Subcutaneous adipose tissue (tissue), 4 donors: ENCODE measurements around the gene SCRT2. TPM values are rescaled to one million over a fixed set of nuclear protein-coding genes. Genes with fewer than 3 reads are reported as not detected.

ENCODE experiments used
- total RNA-seq, 4 donors: library from RNA; depleted of rRNA; stranded (reverse); fragments of >200 nt; gene quantifications; one replicate each; pipeline ENCODE4 v1.1.0, GENCODE V29; 2016
- TF ChIP-seq, protein P1 (sequence below): fragments of 450-650 bp; IDR thresholded peaks from one replicate; pipeline ENCODE4 v1.5.1; 2016; ENCODE audit warnings: low read depth, mild to moderate bottlenecking, control low read depth, antibody characterized with exemption, moderate library complexity

The SCRT2 gene
- total RNA-seq, 4 donors from 2014 or later: not detected

DNA sequence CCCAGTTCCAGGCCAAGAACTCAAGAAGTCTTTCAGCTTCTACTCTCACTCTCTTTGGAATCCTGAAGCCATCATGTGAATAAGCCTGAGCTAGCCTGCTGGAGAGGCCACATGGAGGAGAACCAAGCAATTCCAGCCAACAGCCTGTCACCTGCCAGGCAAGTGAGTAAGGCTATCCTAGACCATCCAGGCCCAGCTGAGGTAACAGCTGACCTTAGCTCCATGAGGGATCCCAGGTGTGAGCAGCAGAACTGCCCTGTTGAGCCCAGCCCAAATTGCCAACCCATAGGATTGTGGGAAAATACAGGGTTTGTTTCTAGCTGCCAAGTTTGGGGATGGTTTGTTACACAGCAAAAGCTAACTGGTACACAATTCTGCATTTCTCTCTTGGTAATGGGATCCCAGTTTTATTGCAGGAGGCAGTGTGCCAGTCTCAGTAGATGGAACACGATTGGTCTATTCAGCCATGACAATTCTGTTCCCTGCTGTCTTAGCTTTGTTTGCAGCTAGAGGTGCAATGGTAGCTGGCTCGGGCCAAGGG is 28.1 kb downstream of the SCRT2 start:
- TF ChIP-seq, protein P1, sequence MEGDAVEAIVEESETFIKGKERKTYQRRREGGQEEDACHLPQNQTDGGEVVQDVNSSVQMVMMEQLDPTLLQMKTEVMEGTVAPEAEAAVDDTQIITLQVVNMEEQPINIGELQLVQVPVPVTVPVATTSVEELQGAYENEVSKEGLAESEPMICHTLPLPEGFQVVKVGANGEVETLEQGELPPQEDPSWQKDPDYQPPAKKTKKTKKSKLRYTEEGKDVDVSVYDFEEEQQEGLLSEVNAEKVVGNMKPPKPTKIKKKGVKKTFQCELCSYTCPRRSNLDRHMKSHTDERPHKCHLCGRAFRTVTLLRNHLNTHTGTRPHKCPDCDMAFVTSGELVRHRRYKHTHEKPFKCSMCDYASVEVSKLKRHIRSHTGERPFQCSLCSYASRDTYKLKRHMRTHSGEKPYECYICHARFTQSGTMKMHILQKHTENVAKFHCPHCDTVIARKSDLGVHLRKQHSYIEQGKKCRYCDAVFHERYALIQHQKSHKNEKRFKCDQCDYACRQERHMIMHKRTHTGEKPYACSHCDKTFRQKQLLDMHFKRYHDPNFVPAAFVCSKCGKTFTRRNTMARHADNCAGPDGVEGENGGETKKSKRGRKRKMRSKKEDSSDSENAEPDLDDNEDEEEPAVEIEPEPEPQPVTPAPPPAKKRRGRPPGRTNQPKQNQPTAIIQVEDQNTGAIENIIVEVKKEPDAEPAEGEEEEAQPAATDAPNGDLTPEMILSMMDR: no peak

DNA sequence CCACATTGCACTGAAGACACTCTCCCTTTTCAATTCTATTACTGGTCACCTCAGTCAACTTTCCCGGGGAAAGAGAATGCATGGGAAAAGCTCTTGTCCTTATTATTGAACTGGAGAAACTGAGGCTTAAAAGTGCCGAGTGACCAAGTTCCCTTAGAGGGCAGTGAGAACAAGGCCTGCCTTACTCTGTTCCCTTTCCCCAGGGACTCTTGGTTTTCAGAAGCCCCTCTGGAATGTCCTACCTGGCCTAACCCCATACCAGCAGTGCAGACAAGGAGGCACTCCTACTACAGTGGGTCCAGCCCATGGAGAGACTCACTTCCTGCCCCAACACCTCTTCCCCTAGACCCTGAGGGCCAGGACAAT is 28.8 kb downstream of the SCRT2 start:
- TF ChIP-seq, protein P1: no peak

DNA sequence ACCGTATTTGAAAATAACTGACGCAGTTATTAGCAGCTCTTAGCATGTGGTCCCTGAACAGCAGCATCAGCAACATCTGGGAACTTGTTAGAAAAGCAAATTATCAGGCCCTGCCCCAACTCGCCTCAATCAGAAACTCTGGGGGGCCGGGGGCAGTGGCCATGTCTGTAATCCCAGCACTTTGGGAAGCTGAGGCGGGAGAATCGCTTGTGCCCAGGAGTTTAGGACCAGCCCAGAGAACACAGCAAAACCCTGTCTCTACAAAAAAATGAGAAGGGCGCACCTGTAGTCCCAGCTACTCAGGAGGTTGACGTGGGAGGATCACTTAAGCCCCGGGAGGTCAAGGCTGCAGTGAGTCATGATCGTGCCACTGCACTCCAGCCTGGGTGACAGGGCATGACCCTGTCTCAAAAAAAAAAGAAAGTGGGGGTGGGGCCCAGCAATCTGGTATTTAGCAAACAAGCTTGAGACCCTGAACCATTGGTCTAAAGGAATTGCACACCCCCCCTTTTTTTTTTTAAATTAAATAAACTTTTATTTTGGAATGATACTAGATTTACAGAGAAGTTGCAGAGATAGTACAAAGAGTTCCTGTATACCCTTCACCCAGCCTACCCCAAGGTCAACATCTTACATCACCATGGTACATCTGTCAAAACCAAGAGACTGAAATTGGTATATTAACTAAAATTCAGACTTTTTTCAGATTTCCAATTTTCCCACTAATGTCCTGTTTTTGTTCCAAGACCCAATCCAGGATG is 29.3 kb downstream of the SCRT2 start:
- TF ChIP-seq, protein P1: no peak

DNA sequence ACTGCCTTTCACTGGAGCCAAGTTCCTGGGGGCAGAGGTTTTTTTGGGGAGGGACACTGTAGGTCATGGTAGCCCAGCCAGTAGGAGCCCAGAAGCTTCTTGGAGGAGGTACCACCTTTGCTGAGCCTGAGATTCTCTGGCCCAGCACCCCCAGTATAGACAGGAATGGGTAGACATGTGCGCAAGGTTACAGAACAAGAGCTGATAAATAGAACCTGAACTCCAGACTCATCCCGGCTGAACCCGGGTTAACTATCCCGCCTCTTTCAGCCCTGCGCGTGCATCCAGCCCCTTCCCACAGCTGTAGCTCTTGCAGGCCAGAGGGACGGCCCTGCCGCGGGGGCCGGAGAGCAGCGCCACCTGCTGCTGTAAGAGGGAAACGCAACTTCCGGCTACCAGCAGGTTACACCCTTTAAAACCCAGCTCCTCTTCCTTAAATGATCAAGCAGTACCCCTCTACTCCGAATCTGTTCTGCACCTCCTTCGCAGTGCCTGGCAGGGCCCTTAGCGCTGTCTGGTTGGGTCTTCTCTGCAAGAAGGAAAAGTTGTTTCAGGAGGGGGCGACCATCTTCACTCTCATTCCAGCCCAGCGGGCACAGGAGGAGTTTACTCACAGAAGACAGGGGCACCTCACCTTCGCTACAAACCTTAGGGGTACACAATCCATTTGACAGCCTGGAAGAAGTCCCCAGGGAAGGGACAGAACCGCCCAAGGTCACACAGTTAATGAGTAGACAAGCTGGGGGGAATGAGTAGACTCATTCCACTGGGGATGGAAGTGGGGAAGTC is 30.1 kb downstream of the SCRT2 start:
- TF ChIP-seq, protein P1: no peak

DNA sequence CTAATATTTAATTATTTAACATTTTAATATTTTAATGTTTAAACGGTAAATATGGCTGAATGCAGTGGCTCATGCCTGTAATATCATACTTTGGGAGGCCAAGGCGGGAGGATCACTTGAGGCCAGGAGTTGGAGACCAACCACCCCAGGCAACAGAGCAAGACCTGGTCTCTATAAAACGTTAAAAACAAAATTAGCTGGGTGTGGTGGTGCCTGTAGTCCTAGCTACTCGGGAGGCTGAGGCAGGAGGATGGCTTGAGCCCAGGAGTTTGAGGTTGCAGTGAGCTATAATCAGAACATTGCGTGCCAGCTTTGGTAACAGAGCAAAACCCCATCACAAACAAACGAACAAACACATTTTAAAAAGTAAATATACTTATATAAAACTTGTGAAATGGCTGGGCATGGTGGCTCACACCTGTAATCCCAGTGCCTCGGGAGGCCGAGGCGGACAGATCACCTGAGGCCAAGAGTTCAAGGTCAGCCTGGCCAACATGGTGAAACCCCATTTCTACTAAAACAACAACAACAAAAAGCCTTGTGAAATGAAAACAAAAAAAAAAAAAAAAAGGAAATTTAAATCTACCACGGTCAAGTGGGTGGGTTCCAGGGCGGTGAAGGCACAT is 30.8 kb downstream of the SCRT2 start:
- TF ChIP-seq, protein P1: no peak

DNA sequence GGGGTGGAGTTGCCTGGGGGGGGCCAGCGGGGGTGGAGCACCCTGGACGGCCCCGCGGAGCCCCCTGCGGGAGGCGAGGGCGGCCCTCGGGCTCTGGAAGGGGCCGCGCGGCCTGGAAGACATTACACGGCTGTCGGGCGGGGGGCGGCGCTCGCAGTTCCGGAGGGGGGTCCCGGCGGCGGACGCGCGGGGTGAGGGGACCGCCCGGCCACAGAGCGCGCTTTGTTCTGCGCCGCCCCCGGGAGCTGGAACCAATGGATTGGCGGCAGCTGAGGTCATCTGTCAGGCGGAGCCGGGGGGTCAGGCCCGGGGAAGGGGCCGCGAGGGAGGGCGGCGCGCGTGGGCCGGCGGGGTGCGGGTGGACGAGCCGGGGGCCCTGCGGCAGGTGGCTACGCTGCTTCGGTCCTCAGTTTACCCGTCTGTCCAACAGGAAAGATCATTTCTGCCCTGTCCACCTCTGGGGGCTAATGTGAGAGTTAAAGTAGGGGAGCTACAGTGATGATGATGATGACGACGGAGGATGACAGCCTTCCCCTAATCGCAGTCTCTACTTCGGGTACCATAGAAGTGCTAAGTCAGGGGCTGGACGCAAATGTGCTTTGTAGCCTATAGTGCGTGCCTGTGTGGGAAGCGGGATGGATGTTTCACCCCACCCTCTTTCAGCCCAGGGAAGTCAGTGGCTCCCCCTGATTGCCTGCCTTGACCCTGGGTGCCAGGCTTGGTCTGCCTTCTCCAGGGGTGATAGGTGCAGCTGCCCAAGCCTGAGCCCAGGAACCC is 33.0 kb downstream of the SCRT2 start:
- TF ChIP-seq, protein P1: no peak
